ENCODE data around the gene ZFP69B.

Gene ZFP69B

GRCh38 chr1:40435471-40435870, 14.8 kb upstream of the ZFP69B start:
- no peak for TF ChIP-seq CTCF (IDR thresholded peaks at IDR 0.05; ENCODE audit: borderline replicate concordance, insufficient read depth, low read depth, low read length)
- no peak overlapping the region for H3K4me3 ChIP-seq (ENCODE audit: low read depth, low read length)

- H3K4me3 ChIP-seq (ENCODE audit: low read depth, low read length): no peak overlapping the region
- no peak for TF ChIP-seq CTCF (IDR thresholded peaks at IDR 0.05; ENCODE audit: borderline replicate concordance, insufficient read depth, low read depth, low read length)
Measured at GRCh38 chr1:40435876-40436275, 14.4 kb upstream of the ZFP69B start.

GRCh38 chr1:40438391-40439015, 11.8 kb upstream of the ZFP69B start:
- peak; percentile 30; the same call in 1 of the 2 replicates for TF ChIP-seq CTCF (IDR thresholded peaks at IDR 0.05; ENCODE audit: borderline replicate concordance, insufficient read depth, low read depth, low read length)
- no peak overlapping the region for H3K4me3 ChIP-seq (ENCODE audit: low read depth, low read length)

- TF ChIP-seq CTCF (IDR thresholded peaks at IDR 0.05; ENCODE audit: borderline replicate concordance, insufficient read depth, low read depth, low read length): no peak
- H3K4me3 ChIP-seq (ENCODE audit: low read depth, low read length): no peak overlapping the region
Measured at GRCh38 chr1:40439247-40439646, 11.0 kb upstream of the ZFP69B start.

- peak overlapping the region; percentile 86 for H3K4me3 ChIP-seq (ENCODE audit: low read depth, low read length)
- no peak for TF ChIP-seq CTCF (IDR thresholded peaks at IDR 0.05; ENCODE audit: borderline replicate concordance, insufficient read depth, low read depth, low read length)
Measured at GRCh38 chr1:40450495-40451237, 390 bp downstream of the ZFP69B start.

GRCh38 chr1:40451238-40451585, 936 bp downstream of the ZFP69B start:
- peak overlapping the region; percentile 86 for H3K4me3 ChIP-seq (ENCODE audit: low read depth, low read length)
- TF ChIP-seq CTCF (IDR thresholded peaks at IDR 0.05; ENCODE audit: borderline replicate concordance, insufficient read depth, low read depth, low read length): no peak

- no peak for TF ChIP-seq CTCF (IDR thresholded peaks at IDR 0.05; ENCODE audit: borderline replicate concordance, insufficient read depth, low read depth, low read length)
- H3K4me3 ChIP-seq (ENCODE audit: low read depth, low read length): no peak overlapping the region
Measured at GRCh38 chr1:40454873-40455272, 4.6 kb downstream of the ZFP69B start.
